Neural cell (in vitro differentiated cells): ENCODE measurements around the gene NPAS2. TPM values are rescaled to one million over a fixed set of nuclear protein-coding genes. Genes with fewer than 3 reads are reported as not detected.

Source experiments
- H2AFZ ChIP-seq: fragments of 200-600, 300-800 bp; sonication (generic), shearing (Covaris generic); 2 replicates; pipeline ENCODE4 v1.6.0; 2014; ENCODE audit warnings: low read depth, mild to moderate bottlenecking, antibody characterized with exemption, low read length, moderate library complexity
- H3F3A ChIP-seq: fragments of 200-600 bp; shearing (Covaris generic); 2 replicates; pipeline ENCODE4 v1.6.1; 2016; ENCODE audit warnings: mild to moderate bottlenecking, moderate library complexity, mixed read lengths, antibody characterized with exemption, low read length; ENCODE audit not compliant: insufficient read depth, poor library complexity, severe bottlenecking
- H3K27ac ChIP-seq: fragments of 200-600, 300-800 bp; sonication (generic), shearing (Covaris generic); 2 replicates; pipeline ENCODE4 v1.5.1; 2014; ENCODE audit warnings: mild to moderate bottlenecking, low read length, moderate library complexity
- H3K27me3 ChIP-seq: fragments of 300-800, 200-600 bp; sonication (generic), shearing (Covaris generic); 2 replicates; pipeline ENCODE4 v1.6.0; 2014; ENCODE audit warnings: mild to moderate bottlenecking, low read depth, low read length, moderate library complexity; ENCODE audit not compliant: insufficient read depth
- H3K36me3 ChIP-seq: fragments of 300-800, 200-600 bp; sonication (generic), shearing (Covaris generic); 2 replicates; pipeline ENCODE4 v1.5.1; 2014; ENCODE audit warnings: mild to moderate bottlenecking, antibody characterized with exemption, low read length, moderate library complexity; ENCODE audit not compliant: insufficient read depth
- H3K4me2 ChIP-seq: fragments of 300-800, 200-600 bp; sonication (generic), shearing (Covaris generic); 2 replicates; pipeline ENCODE4 v1.6.0; 2014; ENCODE audit warnings: mild to moderate bottlenecking, low read length
- H3K4me3 ChIP-seq: fragments of 300-800, 200-600 bp; sonication (generic), shearing (Covaris generic); 2 replicates; pipeline ENCODE4 v1.5.1; 2014; ENCODE audit warnings: mild to moderate bottlenecking, low read length, moderate library complexity
- H3K79me2 ChIP-seq: fragments of 200-600 bp; shearing (Covaris generic); replicated peaks from 2 replicates; pipeline ENCODE4 v1.6.0; 2014; ENCODE audit warnings: mild to moderate bottlenecking, low read length, moderate library complexity; ENCODE audit not compliant: insufficient read depth
- H3K9ac ChIP-seq: fragments of 300-800, 200-600 bp; sonication (generic), shearing (Covaris generic); 2 replicates; pipeline ENCODE4 v1.6.1; 2016; ENCODE audit warnings: mild to moderate bottlenecking, low read length, mixed read lengths
- H3K9me2 ChIP-seq: fragments of 200-600 bp; shearing (Covaris generic); 2 replicates; pipeline ENCODE4 v1.6.1; 2016; ENCODE audit warnings: mild to moderate bottlenecking, low read length, mixed read lengths; ENCODE audit not compliant: insufficient read depth
- H3K9me3 ChIP-seq: fragments of 200-600, 300-800 bp; sonication (generic), shearing (Covaris generic); 2 replicates; pipeline ENCODE4 v1.6.1; 2016; ENCODE audit warnings: mild to moderate bottlenecking, mixed run types, low read length, moderate library complexity, mixed read lengths
- H4K20me1 ChIP-seq: fragments of 200-600 bp; shearing (Covaris generic); 2 replicates; pipeline ENCODE4 v1.6.1; 2016; ENCODE audit warnings: mild to moderate bottlenecking, mixed run types; ENCODE audit not compliant: insufficient read depth
- CTCF ChIP-seq: fragments of 450-650 bp; IDR thresholded peaks from 2 replicates; pipeline ENCODE4 v1.5.1; 2014; ENCODE audit warnings: antibody characterized with exemption, mild to moderate bottlenecking, moderate library complexity; ENCODE audit not compliant: poor library complexity, severe bottlenecking
- EP300 ChIP-seq: fragments of 450-650 bp; conservative IDR thresholded peaks from 2 replicates; pipeline ENCODE4 v1.6.1; 2014; ENCODE audit warnings: antibody characterized with exemption, mild to moderate bottlenecking, moderate library complexity; ENCODE audit not compliant: poor library complexity, severe bottlenecking
- EZH2 ChIP-seq: fragments of 200-600, 300-800 bp; shearing (Covaris generic), sonication (generic); IDR thresholded peaks from 2 replicates; pipeline ENCODE4 v1.6.1; 2014; ENCODE audit warnings: antibody characterized with exemption, low read length, borderline replicate concordance, mild to moderate bottlenecking; ENCODE audit not compliant: insufficient read depth, poor library complexity, severe bottlenecking
- MXI1 ChIP-seq: fragments of 450-650 bp; conservative IDR thresholded peaks from 2 replicates; pipeline ENCODE4 v1.6.1; 2014; ENCODE audit warnings: antibody characterized with exemption, mild to moderate bottlenecking; ENCODE audit not compliant: poor library complexity, severe bottlenecking
- POLR2AphosphoS5 ChIP-seq: IDR thresholded peaks from 2 replicates; pipeline ENCODE4 v1.6.1; 2012
- RAD21 ChIP-seq: fragments of 450-650 bp; conservative IDR thresholded peaks from 2 replicates; pipeline ENCODE4 v1.6.1; 2014; ENCODE audit warnings: antibody characterized with exemption, mild to moderate bottlenecking, moderate library complexity
- REST ChIP-seq: IDR thresholded peaks from 2 replicates; pipeline ENCODE4 v1.6.1; 2012; ENCODE audit warnings: borderline replicate concordance
- SMC3 ChIP-seq: fragments of 450-650 bp; conservative IDR thresholded peaks from 2 replicates; pipeline ENCODE4 v1.6.1; 2014; ENCODE audit warnings: antibody characterized with exemption, mild to moderate bottlenecking, moderate library complexity; ENCODE audit not compliant: poor library complexity
- TAF1 ChIP-seq: IDR thresholded peaks from 2 replicates; pipeline ENCODE4 v1.6.1; 2012; ENCODE audit warnings: low read depth
- polyA plus RNA-seq: library from polyadenylated mRNA; depleted of rRNA; stranded (reverse); fragments of >200 nt; gene quantifications from 2 replicates; pipeline ENCODE4 v1.2.3, GENCODE V29; 2014

Gene NPAS2
- polyA plus RNA-seq, 1 donor from 2014 or later: 2.1 TPM

GRCh38 chr2:100935372-100935752 is 115.4 kb downstream of the NPAS2 start:
- Histone ChIP-seq H4K20me1 (no peaks in the 10 kb centered on the region), H3K4me3 (no peak overlapping the region), H3K9ac (no peak overlapping the region), H3K9me3 (no peaks in the 10 kb centered on the region), H3K9me2 (no peaks in the 10 kb centered on the region), H3K27me3 (no peaks in the 10 kb centered on the region), H3F3A (no peaks in the 10 kb centered on the region), H3K27ac (no peak overlapping the region), H3K36me3 (no peaks in the 10 kb centered on the region), H2AFZ (no peak overlapping the region), H3K4me2 (no peak overlapping the region), H3K79me2 (no peaks in the 10 kb centered on the region)
- TF ChIP-seq EP300 (no peak), CTCF (no peak), POLR2AphosphoS5 (no peak), SMC3 (no peak), EZH2 (no peak), REST (no peak), MXI1 (no peak), RAD21 (no peak)

- TF ChIP-seq EZH2 (no peak), RAD21 (no peak), CTCF (no peak), MXI1 (no peak), TAF1 (no peak), POLR2AphosphoS5 (no peak), REST (no peak), SMC3 (no peak), EP300 (no peak)
- no peaks in the 10 kb centered on the region for H3K9me3 ChIP-seq
- no peaks in the 10 kb centered on the region for H3K27me3 ChIP-seq
- H2AFZ ChIP-seq: no peak overlapping the region
- no peaks in the 10 kb centered on the region for H3K9me2 ChIP-seq
- H3K4me3 ChIP-seq: no peak overlapping the region
- H3K9ac ChIP-seq: no peak overlapping the region
- no peaks in the 10 kb centered on the region for H3F3A ChIP-seq
- no peaks in the 10 kb centered on the region for H3K36me3 ChIP-seq
- no peaks in the 10 kb centered on the region for H4K20me1 ChIP-seq
- no peak overlapping the region for H3K27ac ChIP-seq
- H3K79me2 ChIP-seq: no peaks in the 10 kb centered on the region
- H3K4me2 ChIP-seq: no peak overlapping the region
Measured at GRCh38 chr2:100936070-100936741, 116.3 kb downstream of the NPAS2 start.
